ENCODE results near the gene GPX4. TPM values are rescaled to one million over a fixed set of nuclear protein-coding genes. Genes with fewer than 3 reads are reported as not detected.

The GPX4 gene
- 100 to 1,000 TPM; 117 to 183 (median 150) TPM for polyA plus RNA-seq (ENCODE audit: insufficient read length in 10 of 10)
- long read RNA-seq, donor 1, transcript GPX4-204 (6 exons, 536 nt) = minor isoform, 5 of 112 reads
- long read RNA-seq, donor 1, transcript GPX4-201 (7 exons, 919 nt) = major isoform, 62 of 112 reads
- long read RNA-seq, donor 1, partial matches to known transcripts = 0 of 112 reads
- long read RNA-seq, donor 1, other reads (novel, unspliced or antisense) = 43 of 112 reads
- long read RNA-seq, donor 2, transcript GPX4-201 (7 exons, 919 nt) = major isoform, 46 of 84 reads
- long read RNA-seq, donor 2, partial matches to known transcripts = 5 of 84 reads
- long read RNA-seq, donor 2, other reads (novel, unspliced or antisense) = 29 of 84 reads
- long read RNA-seq, donor 3 = 0 reads
- long read RNA-seq, donor 4, transcript GPX4-201 (7 exons, 919 nt) = major isoform, 56 of 81 reads
- long read RNA-seq, donor 4, transcript GPX4-204 (6 exons, 536 nt) = minor isoform, 5 of 81 reads
- long read RNA-seq, donor 4, partial matches to known transcripts = 0 of 81 reads
- long read RNA-seq, donor 4, other reads (novel, unspliced or antisense) = 18 of 81 reads
- long read RNA-seq, donor 5, transcript GPX4-207 (6 exons, 812 nt) = minor isoform, 6 of 197 reads
- long read RNA-seq, donor 5, transcript GPX4-201 (7 exons, 919 nt) = major isoform, 112 of 197 reads
- long read RNA-seq, donor 5, partial matches to known transcripts = 6 of 197 reads
- long read RNA-seq, donor 5, other reads (novel, unspliced or antisense) = 68 of 197 reads
- long read RNA-seq, donor 6, transcript GPX4-204 (6 exons, 536 nt) = minor isoform, 12 of 130 reads
- long read RNA-seq, donor 6, transcript GPX4-201 (7 exons, 919 nt) = major isoform, 69 of 130 reads
- long read RNA-seq, donor 6, partial matches to known transcripts = 0 of 130 reads
- long read RNA-seq, donor 6, other reads (novel, unspliced or antisense) = 49 of 130 reads
- long read RNA-seq, donor 7, transcript GPX4-201 (7 exons, 919 nt) = major isoform, 66 of 107 reads
- long read RNA-seq, donor 7, partial matches to known transcripts = 6 of 107 reads
- long read RNA-seq, donor 7, other reads (novel, unspliced or antisense) = 29 of 107 reads
- long read RNA-seq, donor 8, transcript GPX4-204 (6 exons, 536 nt) = minor isoform, 5 of 91 reads
- long read RNA-seq, donor 8, transcript GPX4-201 (7 exons, 919 nt) = major isoform, 55 of 91 reads
- long read RNA-seq, donor 8, partial matches to known transcripts = 10 of 91 reads
- long read RNA-seq, donor 8, other reads (novel, unspliced or antisense) = 21 of 91 reads
- long read RNA-seq, donor 9, transcript GPX4-201 (7 exons, 919 nt) = major isoform, 9 of 11 reads
- long read RNA-seq, donor 9, partial matches to known transcripts = 0 of 11 reads
- long read RNA-seq, donor 9, other reads (novel, unspliced or antisense) = 0 of 11 reads

GRCh38 chr19:1103708-1104310 is at the start of gene GPX4:
Gene GPX4 (plus strand): TSS chr19:1103994. CDS start chr19:1104044, 50 bp downstream.
- peak; percentile 100 for DNase-seq

- no peak for DNase-seq
Measured at GRCh38 chr19:1054102-1055027, 49.4 kb upstream of the GPX4 start.

DNA sequence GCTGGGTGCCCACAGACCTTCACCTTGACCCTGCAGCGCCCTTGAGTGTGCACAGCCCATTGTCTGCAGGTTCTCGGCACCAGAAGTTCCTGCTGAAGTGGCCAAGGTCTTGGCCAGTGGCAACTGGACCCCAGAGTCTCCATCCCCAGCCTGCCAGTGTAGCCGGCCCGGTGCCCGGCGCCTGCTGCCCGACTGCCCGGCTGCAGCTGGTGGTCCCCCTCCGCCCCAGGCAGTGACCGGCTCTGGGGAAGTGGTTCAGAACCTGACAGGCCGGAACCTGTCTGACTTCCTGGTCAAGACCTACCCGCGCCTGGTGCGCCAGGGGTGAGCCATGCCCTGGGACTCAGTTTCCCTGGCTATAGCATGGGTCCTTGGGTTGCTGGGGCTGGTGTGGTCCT is 48.8 kb upstream of the GPX4 start:
- DNase-seq = no peak

DNA sequence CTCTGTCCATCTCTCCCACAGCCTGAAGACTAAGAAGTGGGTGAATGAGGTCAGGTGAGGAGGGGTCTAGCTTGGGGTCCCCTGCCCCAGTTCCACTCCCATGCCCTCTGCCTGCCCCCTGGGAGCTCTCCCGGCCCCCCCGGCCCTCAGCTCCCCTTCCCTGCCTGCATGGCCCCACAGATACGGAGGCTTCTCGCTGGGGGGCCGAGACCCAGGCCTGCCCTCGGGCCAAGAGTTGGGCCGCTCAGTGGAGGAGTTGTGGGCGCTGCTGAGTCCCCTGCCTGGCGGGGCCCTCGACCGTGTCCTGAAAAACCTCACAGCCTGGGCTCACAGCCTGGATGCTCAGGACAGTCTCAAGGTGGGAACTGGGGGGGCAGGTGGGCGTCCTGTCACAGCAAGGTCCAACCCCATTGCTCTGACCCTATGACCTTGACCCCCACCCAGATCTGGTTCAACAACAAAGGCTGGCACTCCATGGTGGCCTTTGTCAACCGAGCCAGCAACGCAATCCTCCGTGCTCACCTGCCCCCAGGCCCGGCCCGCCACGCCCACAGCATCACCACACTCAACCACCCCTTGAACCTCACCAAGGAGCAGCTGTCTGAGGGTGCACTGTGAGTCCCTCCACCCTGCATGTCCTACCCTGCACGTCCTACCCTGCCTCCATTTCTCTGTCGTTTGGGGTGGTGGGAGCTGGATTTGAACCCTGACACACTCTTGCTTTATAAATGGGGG is 47.7 kb upstream of the GPX4 start:
- DNase-seq = no peak

GRCh38 chr19:1057176-1057855 is 46.5 kb upstream of the GPX4 start:
- DNase-seq = peak in 1 of 3 donors; percentile 75

- no peak for DNase-seq
Measured at GRCh38 chr19:1058112-1058511, 45.7 kb upstream of the GPX4 start.

DNA sequence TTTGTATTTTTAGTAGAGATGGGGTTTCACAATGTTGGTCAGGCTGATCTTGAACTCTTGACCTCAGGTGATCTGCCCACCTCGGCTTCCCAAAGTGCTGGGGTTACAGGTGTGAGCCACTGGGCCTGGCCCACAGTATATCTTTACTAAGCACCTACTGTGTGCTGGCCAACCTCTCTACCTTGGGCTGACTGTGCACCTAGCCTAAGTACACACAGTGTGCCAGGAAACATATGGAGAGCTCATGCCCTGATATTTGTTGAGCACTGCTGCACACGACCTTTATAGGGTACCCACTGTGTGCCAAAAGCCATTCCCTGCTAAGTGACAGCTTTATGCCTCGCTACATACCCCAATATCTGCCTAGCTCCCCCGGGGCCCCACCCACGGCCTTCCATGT is 43.1 kb upstream of the GPX4 start:
- DNase-seq = no peak

GRCh38 chr19:1061987-1062386 is 41.8 kb upstream of the GPX4 start:
- DNase-seq = no peak

DNA sequence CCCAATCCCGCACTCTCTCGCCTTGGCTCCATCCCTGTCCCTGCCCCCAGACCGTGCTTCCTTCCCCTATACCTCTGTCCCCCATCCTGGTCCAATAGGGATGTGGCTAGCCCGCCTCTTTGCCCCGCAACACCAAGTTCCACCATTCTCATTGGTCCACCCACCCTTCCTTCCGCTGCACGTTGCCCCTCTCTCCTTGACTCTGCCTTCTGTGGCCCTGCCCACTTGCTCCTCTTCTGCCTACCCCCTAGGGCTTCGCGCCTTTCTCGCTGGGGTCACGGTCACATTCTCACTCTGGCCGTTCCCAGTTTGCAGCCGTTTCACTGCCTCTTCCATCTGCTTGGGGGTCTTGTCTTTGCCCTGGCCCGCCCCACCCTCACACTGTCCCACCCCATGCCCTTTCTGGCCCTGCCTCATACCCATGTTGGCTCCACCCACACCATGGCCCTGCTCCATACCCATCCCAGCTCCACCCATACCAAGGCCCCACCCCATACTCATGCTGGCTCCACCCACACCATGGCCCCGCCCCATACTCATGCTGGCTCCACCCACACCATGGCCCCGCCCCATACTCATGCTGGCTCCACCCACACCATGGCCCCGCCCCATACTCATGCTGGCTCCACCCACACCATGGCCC is 41.3 kb upstream of the GPX4 start:
- DNase-seq = no peak

DNA sequence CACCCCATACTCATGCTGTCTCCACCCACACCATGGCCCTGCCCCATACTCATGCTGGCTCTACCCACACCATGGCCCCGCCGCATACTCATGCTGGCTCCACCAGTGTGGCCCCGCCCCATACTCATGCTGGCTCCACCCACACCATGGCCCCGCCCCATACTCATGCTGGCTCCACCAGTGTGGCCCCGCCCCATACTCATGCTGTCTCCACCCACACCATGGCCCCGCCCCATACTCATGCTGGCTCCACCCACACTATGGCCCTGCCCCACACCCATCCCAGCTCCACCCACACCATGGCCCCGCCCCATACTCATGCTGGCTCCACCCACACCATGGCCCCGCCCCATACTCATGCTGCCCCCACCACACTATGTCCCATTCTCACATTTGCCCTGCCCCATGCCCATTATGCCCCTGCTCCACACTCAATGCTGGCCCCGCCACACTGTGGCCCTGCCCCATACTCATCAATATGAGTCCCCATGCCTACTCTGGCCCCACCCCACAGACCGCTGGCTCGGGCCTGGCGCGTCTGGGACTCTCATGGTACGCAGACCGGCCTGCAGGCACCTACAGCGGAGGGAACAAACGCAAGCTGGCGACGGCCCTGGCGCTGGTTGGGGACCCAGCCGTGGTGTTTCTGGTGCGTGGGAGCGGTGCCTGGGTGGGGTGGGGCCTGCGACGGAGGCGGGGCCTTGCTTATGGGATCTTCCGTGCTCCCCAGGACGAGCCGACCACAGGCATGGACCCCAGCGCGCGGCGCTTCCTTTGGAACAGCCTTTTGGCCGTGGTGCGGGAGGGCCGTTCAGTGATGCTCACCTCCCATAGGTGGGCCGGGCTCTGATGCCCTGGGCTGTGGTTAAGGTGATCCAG is 40.5 kb upstream of the GPX4 start:
- no peak for DNase-seq

- no peak for DNase-seq
Measured at GRCh38 chr19:1063909-1064660, 39.7 kb upstream of the GPX4 start.

- DNase-seq = peak in 2 of 3 donors; percentile 77 to 85
Measured at GRCh38 chr19:1064661-1065605, 38.9 kb upstream of the GPX4 start.

DNA sequence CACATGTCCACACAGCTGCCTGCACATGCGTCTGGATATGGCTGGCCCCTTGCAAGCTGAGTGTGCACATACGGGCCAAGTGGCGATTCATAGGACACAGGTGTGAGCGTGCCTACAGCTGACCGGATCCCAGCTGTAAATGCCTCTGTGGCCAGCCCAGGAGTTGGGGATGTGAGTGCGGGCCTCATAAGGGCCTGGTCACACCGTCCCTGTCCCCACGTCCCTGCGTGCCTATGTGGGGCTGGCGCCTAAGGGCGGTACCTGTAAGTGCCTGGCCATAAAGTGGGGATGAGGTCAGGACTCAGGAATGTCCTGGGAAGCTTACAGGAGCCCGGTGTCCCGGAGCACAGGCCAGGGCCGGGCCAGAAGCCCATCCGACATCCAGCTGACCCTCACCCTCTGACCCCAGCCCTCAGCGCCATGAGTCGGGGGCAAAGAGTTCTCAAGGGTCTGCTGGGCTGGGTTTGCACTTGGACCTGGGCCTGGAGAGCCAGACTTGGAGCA is 38.1 kb upstream of the GPX4 start:
- no peak for DNase-seq

- DNase-seq = no peak
Measured at GRCh38 chr19:1066251-1066747, 37.5 kb upstream of the GPX4 start.
